KMS-11 (cell line): Measurements from ENCODE around the gene IFIT3.
"Not testable (repeated sequence)": the region's sequence is repeated elsewhere in the genome, so short reads cannot be mapped to it uniquely, and the experiment has no call there.

Experiments used
- H2AFZ ChIP-seq: fragments of 200-600 bp; sonication (generic); 2 replicates; pipeline ENCODE4 v1.6.1; 2016; ENCODE audit warnings: antibody characterized with exemption, mixed run types, low read depth
- H3K27ac ChIP-seq: fragments of 200-600 bp; sonication (generic); 2 replicates; pipeline ENCODE4 v1.6.1; 2016; ENCODE audit warnings: mild to moderate bottlenecking, mixed run types
- H3K27me3 ChIP-seq: fragments of 200-600 bp; sonication (generic); 2 replicates; pipeline ENCODE4 v1.6.1; 2017; ENCODE audit warnings: mild to moderate bottlenecking, low read depth, mixed run types, moderate library complexity; ENCODE audit not compliant: insufficient read depth
- H3K36me3 ChIP-seq: fragments of 200-600 bp; sonication (generic); 2 replicates; pipeline ENCODE4 v1.6.1; 2017; ENCODE audit warnings: mild to moderate bottlenecking, mixed run types; ENCODE audit not compliant: insufficient read depth
- H3K4me1 ChIP-seq: fragments of 200-600 bp; sonication (generic); 2 replicates; pipeline ENCODE4 v1.6.1; 2016; ENCODE audit warnings: mild to moderate bottlenecking, low read depth, mixed run types; ENCODE audit not compliant: poor library complexity, severe bottlenecking
- H3K4me2 ChIP-seq: fragments of 200-600 bp; sonication (generic); 2 replicates; pipeline ENCODE4 v1.7.0; 2016; ENCODE audit warnings: mild to moderate bottlenecking, mixed run types
- H3K4me3 ChIP-seq: fragments of 200-600 bp; sonication (generic); IDR thresholded peaks from 2 replicates; pipeline ENCODE4 v1.6.1; 2017; ENCODE audit warnings: low read depth, low read length, mixed read lengths; ENCODE audit not compliant: insufficient read depth
- H3K79me2 ChIP-seq: fragments of 200-600 bp; sonication (generic); 2 replicates; pipeline ENCODE4 v1.6.1; 2016; ENCODE audit warnings: low read depth, mixed run types; ENCODE audit not compliant: insufficient read depth
- H3K9ac ChIP-seq: fragments of 200-600 bp; sonication (generic); 2 replicates; pipeline ENCODE4 v1.6.1; 2016; ENCODE audit warnings: mild to moderate bottlenecking, mixed run types
- H4K20me1 ChIP-seq: fragments of 200-600 bp; sonication (generic); 2 replicates; pipeline ENCODE4 v1.6.1; 2016; ENCODE audit warnings: mild to moderate bottlenecking, mixed run types; ENCODE audit not compliant: insufficient read depth
- CTCF ChIP-seq: fragments of 200-600 bp; sonication (generic); conservative IDR thresholded peaks from 2 replicates; pipeline ENCODE4 v1.6.1; 2017; ENCODE audit warnings: low read depth, mild to moderate bottlenecking, antibody characterized with exemption, low read length, moderate library complexity, mixed read lengths

Gene IFIT3

GRCh38 chr10:89280508-89280907 lies 47.3 kb upstream of the IFIT3 start:
- Histone ChIP-seq H3K79me2 (no peaks in the 10 kb centered on the region), H4K20me1 (no peaks in the 10 kb centered on the region), H3K4me2 (no peak overlapping the region), H3K9ac (no peak overlapping the region), H2AFZ (no peak overlapping the region), H3K4me1 (no peaks in the 10 kb centered on the region), H3K27me3 (no peaks in the 10 kb centered on the region), H3K27ac (no peak overlapping the region), H3K4me3 (no peak overlapping the region), H3K36me3 (no peaks in the 10 kb centered on the region)
- no peak for TF ChIP-seq CTCF

GRCh38 chr10:89281606-89282395 lies 46.0 kb upstream of the IFIT3 start:
- no peak overlapping the region for H3K27ac ChIP-seq

GRCh38 chr10:89283025-89283935 lies 44.5 kb upstream of the IFIT3 start:
- H3K27me3 ChIP-seq: no peaks in the 10 kb centered on the region
- no peaks in the 10 kb centered on the region for H3K79me2 ChIP-seq
- no peaks in the 10 kb centered on the region for H3K4me1 ChIP-seq
- no peak overlapping the region for H3K4me3 ChIP-seq
- no peak overlapping the region for H2AFZ ChIP-seq
- H4K20me1 ChIP-seq: no peaks in the 10 kb centered on the region
- TF ChIP-seq CTCF: no peak
- no peaks in the 10 kb centered on the region for H3K36me3 ChIP-seq
- H3K4me2 ChIP-seq: no peak overlapping the region
- H3K27ac ChIP-seq: no peak overlapping the region
- no peak overlapping the region for H3K9ac ChIP-seq

More at GRCh38 chr10:89281606-89282395, 46.0 kb upstream of the IFIT3 start:
- Histone ChIP-seq H3K27me3 (no peaks in the 10 kb centered on the region), H3K4me3 (no peak overlapping the region), H3K79me2 (no peaks in the 10 kb centered on the region), H4K20me1 (no peaks in the 10 kb centered on the region), H3K9ac (no peak overlapping the region), H3K36me3 (no peaks in the 10 kb centered on the region), H2AFZ (no peak overlapping the region), H3K4me2 (no peak overlapping the region), H3K4me1 (no peaks in the 10 kb centered on the region)
- no peak for TF ChIP-seq CTCF

GRCh38 chr10:89283936-89284475 lies 43.8 kb upstream of the IFIT3 start:
- Histone ChIP-seq H2AFZ (no peak overlapping the region), H3K4me2 (no peak overlapping the region), H3K79me2 (no peaks in the 10 kb centered on the region), H3K9ac (no peak overlapping the region), H3K27me3 (no peaks in the 10 kb centered on the region), H3K36me3 (no peaks in the 10 kb centered on the region), H3K4me1 (no peaks in the 10 kb centered on the region), H3K4me3 (no peak overlapping the region), H4K20me1 (no peaks in the 10 kb centered on the region), H3K27ac (no peak overlapping the region)
- TF ChIP-seq CTCF: no peak

- H3K36me3 ChIP-seq, H3K27me3 ChIP-seq, H2AFZ ChIP-seq, H3K4me3 ChIP-seq, H3K27ac ChIP-seq, H3K4me1 ChIP-seq, H3K9ac ChIP-seq, H3K4me2 ChIP-seq, H3K79me2 ChIP-seq, H4K20me1 ChIP-seq: not testable (repeated sequence)
Observed at GRCh38 chr10:89284711-89285110, 43.1 kb upstream of the IFIT3 start.

GRCh38 chr10:89285303-89285702 lies 42.5 kb upstream of the IFIT3 start:
- not testable (repeated sequence) for H3K9ac ChIP-seq, H3K36me3 ChIP-seq, H4K20me1 ChIP-seq, H3K27me3 ChIP-seq, H3K27ac ChIP-seq, H3K4me2 ChIP-seq, H3K79me2 ChIP-seq, H2AFZ ChIP-seq, H3K4me1 ChIP-seq, H3K4me3 ChIP-seq
